GM19193 (cell line): Measurements from ENCODE around the gene CHN2.

Experiments
- POLR2A ChIP-seq: IDR thresholded peaks from 4 replicates; pipeline ENCODE4 v1.6.1; 2011; ENCODE audit not compliant: insufficient read depth, insufficient read length; ENCODE audit errors: extremely low read depth

CHN2 gene

GRCh38 chr7:29254591-29254990, 60.0 kb downstream of the CHN2 start:
- TF ChIP-seq POLR2A: no peak

- TF ChIP-seq POLR2A: no peak
These were observed 60.8 kb downstream of the CHN2 start for GRCh38 chr7:29255199-29255878.

GRCh38 chr7:29255906-29256692, 61.5 kb downstream of the CHN2 start:
- no peak for TF ChIP-seq POLR2A

GRCh38 chr7:29256693-29257002, 62.1 kb downstream of the CHN2 start:
- TF ChIP-seq POLR2A: no peak

- no peak for TF ChIP-seq POLR2A
These were observed 64.4 kb downstream of the CHN2 start for GRCh38 chr7:29258951-29259350.

- no peak for TF ChIP-seq POLR2A
These were observed 67.8 kb downstream of the CHN2 start for GRCh38 chr7:29262191-29262917.

- TF ChIP-seq POLR2A: no peak
These were observed 70.8 kb downstream of the CHN2 start for GRCh38 chr7:29265208-29265923.

- TF ChIP-seq POLR2A: no peak
These were observed 75.4 kb downstream of the CHN2 start for GRCh38 chr7:29269935-29270334.

GRCh38 chr7:29270594-29271318, 76.2 kb downstream of the CHN2 start:
- TF ChIP-seq POLR2A: no peak

GRCh38 chr7:29271319-29271658, 76.7 kb downstream of the CHN2 start:
- TF ChIP-seq POLR2A: no peak

GRCh38 chr7:29272057-29272456, 77.5 kb downstream of the CHN2 start:
- no peak for TF ChIP-seq POLR2A

GRCh38 chr7:29274146-29275017, 79.8 kb downstream of the CHN2 start:
- TF ChIP-seq POLR2A: no peak

- no peak for TF ChIP-seq POLR2A
These were observed 80.4 kb downstream of the CHN2 start for GRCh38 chr7:29275018-29275318.

GRCh38 chr7:29275493-29275892, 80.9 kb downstream of the CHN2 start:
- no peak for TF ChIP-seq POLR2A
